Hematopoietic multipotent progenitor cell treated with erythropoietin and hydrocortisone succinate and interleukin-3 and kit ligand, for 6 days (in vitro differentiated cells): ENCODE measurements around the gene DKC1.

Source experiments
- DNase-seq: peaks from one replicate; pipeline ENCODE4 v3.0.0-alpha.2; 2015

DKC1 gene

DNA sequence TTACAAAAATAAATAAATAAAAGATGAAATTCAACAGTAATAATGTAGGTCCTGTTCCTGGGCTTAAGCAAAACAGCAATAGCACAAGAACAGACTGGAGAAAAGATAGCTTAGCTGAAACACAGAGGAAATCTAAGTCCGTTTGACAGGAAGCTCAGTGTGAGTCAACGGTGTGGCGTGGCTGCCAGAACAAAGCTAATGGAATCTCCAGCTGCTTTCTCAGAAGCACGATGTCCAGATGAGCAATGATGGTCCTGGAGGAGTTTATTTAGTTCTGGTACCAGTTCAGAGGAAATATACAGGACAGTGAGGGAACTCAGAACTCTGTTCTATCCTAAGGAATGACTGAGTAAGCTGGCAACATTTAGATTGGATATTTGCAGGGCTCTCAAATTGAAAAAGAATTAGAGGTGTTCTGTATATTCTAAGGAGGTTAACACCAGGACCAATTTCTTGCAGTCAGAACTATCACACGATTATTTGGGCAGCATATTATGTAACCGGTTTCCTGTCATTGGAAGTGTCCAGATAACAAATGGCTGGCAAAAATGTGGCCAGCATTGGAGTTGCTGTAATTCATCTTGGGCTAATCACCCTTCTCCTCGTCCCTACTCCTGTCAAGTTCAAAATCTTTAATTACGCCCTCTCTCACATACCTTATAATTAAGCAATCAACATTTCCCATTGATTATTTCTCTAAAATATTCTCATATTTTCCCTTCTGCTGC, 24.5 kb upstream of the DKC1 start:
- DNase-seq = peak; percentile 33

DNA sequence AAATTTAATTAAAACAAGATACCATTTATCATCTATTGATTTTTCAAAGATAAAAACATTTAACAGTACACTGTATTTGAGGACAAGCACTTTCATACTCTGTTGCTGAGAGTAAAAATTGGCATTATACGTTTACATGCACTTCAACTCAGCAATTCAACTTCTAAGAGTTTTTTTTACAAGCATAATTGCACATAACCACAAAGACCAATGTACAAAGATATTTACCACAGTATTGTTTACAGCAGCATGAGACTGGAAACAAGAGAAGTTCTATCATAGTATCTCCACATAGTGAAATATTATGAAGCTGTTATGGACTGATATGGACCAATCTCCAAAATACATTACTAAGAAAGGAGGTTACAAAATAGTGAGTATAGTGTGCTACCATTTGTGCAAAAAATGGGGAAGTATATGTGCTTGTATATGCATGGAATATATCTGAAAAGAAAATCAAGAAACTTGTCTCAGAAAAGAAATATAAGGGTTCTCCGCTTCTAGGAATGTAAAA, 22.7 kb upstream of the DKC1 start:
- peak; percentile 59 for DNase-seq

DNA sequence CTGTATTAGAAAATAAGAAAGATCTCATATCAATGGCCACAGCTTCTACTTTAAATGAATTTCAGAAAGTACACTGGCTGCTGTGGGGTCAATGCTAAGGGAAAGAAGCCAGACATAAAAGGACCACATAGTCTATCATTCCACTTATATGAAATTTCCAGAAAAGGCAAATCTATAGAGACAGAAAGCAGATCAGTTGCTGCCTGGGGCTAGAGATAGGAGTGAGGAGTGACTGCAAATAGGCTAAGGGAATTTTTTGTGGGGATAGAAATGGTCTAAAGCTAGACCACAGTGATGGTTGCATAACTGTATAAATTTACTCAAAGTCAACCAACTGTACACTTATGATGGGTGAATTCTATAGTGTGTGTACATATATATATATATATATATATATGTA, 20.1 kb upstream of the DKC1 start:
- DNase-seq = peak; percentile 37

DNA sequence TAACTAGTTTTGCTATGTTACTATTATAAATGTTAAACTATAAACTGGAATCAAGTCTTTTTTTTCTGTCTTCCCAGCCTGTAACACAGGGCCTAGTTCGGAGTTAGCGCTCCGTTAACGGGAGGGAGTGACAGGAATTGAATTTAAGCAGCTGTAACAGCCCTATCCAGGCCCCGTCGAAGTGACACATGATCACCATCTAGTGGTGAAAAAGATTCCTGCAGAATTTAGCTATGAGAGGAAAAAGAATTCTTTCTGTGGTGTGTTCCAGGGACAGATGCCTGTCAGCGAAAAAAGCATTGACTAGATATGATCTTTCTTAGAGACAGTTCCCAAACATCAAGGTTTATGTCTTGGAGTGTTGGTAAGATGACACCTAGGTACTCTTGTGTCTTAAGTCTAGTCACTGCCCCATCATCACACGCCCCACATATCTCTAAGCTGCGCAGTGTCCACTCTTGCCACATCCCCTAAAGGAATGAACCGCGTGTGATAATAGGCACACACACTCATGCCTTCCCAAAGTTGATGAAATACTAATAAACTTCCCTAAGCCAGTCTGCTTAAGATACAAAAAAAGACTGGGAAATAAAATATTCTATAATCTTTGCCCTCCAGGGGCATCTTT, 13.8 kb upstream of the DKC1 start:
- peak; percentile 81 for DNase-seq

DNA sequence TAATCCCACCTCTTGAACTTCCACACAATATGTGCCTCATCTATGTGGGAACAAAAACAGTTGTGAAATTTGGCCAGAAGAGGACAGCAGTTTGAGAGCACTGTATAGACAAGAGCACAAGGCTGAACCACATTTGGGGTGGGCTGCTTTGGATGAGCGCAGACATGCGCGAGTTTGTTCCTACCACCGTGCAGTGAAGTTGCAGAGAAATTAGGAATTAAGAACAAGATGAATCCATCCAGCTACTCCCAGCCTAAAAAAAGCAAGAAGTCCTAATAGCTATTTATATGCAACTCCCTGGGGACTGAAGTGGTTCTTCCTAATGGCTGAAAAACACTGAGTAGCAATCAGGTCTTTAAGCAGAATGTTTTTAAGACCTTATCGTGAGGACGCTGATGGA, 12.8 kb upstream of the DKC1 start:
- peak; percentile 57 for DNase-seq

DNA sequence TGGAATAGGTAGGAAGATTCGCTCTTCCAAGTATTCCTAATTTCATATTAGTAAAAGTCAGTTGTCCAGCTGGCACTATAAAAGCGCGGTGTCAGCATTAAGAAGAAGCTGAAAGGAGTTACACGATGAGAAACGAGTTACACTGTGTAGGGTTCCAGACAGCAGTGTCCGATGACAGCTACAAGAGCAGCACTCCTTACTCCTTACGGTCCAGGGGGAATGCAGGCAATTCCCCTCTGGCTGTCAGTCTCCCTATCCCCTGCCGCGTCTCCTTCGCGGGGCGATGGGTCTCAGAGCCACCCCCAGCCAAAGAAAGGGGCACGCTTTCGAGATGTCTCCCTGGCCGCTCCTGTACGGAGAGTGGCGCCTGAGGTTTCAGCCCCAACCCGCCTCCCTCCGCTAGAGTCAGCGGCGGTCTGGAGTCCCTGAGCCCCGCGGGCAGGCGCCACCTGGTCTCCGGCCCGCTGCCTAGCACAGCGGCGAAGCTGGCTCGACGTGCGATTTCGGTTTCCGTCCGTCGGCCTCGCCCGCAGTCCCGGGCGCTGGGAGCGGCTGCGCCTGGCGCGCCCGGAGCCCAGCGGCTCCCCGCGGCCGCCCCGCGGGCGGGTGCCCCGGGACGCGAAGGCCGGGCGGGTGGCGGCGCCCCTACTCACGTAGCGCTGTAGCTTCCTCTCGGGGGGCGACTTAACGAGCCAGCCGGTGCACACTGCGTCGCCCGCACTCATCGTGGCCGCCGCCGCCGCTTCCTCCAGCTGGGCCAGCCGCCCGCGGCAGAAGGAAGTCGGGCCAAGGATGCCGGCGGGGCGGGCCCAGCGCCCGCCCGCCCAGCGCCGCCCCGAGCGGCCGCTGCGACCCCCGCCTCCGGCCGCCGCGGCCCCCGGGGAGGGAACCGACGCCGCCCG, 12.1 kb upstream of the DKC1 start, which contains the start of gene GAB3:
TSS of gene GAB3 (minus strand) at position 777 of the 902 bp plus-strand sequence. CDS start at position 725, 52 bp downstream.
- DNase-seq = peak; percentile 46

DNA sequence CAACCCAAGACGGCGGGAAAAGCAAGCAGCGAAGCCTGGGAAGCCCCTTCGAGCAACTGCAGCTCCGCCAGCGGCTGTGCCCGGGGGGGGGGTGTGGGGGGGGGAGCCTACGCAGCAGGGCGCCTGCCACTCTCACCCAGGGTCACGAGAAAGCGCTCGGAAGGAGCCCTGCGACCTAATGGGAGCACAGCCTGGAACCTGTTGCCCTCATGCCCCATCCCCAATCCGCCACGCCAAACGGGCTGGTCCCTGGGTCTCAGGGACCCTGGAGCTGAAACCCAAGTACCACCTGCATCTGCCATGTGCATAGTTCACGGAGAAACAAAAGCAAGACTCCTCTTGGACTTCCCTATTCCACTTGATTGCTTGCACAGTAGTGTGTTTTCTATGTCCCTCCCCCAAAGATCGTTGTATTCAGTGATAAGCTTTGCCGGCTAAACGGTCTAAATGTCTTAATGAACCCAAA, 11.4 kb upstream of the DKC1 start:
- peak; percentile 82 for DNase-seq

DNA sequence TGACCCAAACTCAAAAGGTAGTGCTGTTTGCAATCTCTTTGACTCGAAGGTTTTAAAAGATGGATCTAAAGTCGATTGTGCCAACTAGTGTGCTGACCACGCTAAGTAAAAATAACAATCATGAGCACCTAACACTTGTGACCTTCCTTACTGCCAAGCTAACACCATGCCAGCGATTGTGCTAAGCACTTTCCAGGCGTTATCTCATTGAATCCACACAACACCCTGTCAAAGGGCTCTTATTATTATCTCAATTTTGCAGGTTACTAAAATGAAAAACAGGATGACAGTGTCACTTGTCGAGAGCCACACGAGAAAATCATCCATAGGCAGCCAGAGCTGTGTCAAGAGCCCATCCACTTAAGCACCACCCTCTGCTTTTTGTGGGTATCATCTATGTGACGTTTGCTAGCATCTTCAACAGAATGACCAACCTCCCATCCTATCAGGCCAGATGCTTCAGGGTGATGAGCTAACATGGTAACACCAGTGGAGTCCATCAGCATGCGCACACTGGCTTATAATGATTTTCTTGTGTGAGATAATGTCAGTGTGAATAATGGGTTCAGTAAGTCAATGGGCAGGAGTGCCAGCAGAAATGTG, 10.9 kb upstream of the DKC1 start:
- DNase-seq = peak; percentile 91

DNA sequence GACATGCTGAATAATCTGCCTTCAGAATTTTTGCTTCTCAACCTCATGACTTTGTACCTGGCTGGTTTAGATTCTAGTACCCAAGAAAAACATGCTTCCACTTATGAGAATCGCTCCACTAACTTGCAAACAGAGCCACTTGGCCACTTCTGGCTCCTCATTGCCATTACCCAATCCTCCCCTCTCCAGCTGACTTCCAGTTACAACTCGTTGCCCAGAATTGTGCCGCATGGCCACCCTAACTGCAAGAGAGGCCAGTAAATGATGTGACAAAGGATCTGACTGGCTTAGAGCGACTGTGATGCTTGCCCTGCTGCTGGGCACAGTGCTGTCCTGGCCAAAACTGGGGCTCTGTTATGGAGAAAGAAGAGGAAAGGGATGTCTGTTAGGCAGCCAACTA, 4.0 kb upstream of the DKC1 start:
- no peak for DNase-seq

DNA sequence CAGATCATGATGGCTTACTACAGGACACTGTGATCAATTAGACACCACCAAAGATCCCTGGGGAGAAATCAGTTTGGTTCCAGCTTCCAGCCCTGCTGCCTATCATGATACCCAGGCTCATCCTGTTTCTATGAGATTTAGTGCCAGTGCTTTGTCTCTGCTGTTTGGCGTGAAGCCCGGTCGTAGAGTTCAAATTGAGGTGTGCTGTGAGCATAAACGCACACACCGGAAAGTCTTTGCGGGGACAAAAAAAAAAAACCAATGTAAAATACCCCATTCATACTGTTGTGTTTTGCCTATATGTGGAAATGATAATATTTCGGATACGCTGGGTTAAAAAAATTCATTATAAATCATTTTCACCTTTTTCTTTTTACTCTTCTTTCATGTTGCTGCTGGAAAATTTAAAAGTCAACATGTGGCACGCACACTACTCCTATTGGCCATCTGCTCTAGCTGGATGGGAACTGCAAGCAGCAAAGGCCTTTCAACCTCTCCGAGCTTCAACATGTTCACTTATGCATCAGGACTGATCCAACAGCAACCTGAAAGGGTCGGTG, 607 bp upstream of the DKC1 start:
- DNase-seq = peak; percentile 65

DNA sequence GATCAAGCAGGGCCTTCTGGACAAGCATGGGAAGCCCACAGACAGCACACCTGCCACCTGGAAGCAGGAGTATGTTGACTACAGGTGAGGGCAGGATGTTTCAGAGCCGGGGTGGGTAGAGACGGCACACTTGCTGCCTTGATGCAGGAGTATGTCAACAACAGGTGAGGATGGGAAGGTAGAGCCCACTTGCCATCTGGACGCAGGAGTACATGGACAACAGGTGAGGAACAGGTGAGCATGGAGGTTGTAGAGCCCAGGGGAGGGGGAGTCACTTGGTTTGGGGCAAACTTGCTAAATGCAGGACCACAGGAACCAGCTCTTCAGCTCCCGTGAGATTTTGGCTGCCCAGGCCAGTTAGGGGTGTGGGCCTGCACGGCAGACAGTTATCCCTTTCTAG, 12.0 kb downstream of the DKC1 start:
- DNase-seq = no peak

DNA sequence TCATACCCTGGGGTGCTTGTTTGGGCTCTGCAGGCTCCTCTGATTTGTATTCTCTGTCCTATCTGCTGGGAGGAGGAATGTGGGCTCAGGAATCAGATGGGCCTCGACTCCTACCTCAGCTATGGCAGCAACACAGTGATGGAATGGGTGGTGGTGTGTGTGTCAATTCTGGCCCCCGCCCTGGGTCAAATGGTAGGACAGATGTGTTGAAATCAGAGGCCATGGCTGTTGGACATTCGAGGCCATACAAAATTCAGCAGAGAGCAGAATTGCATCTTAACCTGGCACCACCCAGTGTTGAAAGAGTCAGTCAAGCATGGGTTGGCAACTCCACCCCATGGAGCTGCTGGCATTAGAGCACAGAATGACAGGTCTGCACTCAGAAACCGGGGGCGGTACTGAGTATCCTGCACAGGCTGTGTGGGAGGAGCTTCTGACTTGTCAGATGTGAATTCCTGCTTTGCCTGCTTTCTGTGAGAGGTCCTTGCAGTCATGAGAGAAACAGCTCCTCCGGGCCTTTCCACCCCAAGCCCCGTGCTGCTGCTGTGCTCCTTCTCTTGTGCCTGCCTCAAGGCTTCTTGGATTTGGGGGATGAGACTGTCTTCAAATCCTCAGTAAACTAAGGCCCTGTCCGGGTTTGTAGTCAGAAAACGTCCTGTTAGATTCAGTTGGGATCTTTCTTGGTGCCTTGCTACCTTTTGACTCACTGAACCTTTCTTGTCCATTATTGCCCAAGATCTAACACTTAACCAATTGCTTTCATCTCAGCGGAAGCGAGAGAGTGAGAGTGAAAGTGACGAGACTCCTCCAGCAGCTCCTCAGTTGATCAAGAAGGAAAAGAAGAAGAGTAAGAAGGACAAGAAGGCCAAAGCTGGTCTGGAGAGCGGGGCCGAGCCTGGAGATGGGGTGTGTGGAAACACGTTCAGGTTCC, 13.0 kb downstream of the DKC1 start:
- DNase-seq = peak; percentile 75

DNA sequence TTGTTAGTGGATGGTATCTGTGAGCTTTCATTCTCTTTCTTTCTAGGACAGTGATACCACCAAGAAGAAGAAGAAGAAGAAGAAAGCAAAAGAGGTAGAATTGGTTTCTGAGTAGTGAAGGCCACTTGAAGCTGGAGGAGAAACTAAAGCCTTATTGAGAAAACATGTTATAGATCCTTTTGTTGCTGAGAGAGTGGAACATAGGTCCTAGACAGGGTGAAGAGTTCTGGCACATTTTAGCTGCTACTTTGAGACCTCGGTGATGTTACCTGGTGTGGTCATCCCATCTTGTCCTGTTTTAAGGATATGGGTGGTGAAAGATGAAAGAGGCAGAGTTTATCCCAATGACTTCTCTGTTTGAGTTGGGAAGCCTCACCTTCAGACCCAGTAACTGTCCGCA, 14.1 kb downstream of the DKC1 start:
- no peak for DNase-seq

DNA sequence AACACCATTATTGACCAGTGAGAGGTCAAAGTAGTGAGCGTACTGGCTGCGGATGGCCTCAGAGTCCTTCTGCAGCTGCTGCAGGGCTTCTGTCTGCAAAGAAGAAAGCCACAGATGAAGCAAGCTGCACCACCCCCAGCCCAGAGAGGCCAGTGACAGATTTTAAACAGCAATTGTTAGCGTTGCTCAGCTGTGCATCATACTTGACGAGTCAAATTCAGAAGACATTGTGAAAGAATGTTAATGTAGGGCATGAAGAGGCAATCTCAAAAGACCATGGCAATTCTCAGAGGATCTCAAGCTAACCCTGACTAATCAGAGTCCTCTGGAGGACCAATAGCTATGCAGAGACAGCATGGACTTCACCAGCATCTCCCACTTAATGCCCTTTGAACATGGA, 16.6 kb downstream of the DKC1 start:
- no peak for DNase-seq

DNA sequence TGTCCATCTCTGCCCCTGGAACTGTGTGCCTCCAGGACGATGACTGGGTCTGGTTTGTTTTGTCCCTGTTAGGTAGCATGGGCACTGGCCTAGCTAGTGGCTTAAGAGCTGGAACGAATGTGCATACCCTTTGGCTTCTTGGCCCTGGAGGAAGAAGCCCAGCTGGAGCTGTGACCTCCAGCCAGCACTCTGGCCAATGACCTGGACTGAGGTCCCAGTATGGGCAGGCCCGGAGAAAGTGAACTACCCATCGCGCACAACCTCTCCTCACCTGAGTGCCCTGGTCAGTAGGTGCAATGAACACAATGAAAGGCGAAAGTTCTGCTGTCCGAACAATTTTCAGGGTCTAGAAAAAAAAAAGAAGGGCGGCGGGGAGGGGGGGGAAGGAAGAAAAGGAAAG, 18.3 kb downstream of the DKC1 start:
- DNase-seq = no peak

DNA sequence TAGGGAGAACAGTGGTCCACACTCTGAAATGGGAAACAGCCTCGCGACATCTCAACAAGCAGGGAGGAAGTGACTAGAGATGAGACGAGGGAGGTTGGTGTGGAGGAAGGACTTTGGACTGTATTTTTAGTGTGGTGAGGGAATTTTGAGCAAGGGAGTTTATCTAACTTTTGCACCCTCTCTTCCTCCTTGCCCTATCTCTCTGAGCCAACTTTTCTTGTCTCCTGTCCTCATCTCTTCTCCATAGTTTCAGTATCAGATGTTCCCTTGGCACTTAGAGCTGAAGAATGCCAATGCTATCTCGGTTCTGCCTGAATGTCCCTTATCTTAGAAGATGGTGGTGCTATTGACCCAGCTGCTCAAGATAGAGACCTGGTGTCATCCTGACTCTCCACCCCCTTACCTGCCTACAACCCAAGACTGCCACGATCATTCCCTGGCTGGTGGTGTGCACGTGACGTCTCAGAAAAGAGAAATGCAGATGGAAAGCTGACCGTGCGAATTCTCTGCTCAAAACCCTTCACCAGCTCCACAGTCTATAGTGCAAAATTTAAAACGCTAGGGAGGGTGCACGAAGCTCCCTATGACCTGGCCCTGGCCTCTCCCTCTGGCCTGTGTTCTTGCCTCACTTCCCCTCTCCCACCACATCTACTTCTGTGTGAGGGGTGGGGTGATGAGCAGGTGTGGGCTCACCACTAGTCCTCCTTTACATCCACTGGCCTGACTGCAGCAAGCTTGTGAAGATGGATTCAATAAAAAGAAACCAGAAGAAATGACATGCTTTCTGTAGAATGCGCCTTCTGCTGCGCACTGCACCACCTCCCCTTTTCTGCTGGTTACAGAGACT, 21.7 kb downstream of the DKC1 start:
- peak; percentile 75 for DNase-seq

DNA sequence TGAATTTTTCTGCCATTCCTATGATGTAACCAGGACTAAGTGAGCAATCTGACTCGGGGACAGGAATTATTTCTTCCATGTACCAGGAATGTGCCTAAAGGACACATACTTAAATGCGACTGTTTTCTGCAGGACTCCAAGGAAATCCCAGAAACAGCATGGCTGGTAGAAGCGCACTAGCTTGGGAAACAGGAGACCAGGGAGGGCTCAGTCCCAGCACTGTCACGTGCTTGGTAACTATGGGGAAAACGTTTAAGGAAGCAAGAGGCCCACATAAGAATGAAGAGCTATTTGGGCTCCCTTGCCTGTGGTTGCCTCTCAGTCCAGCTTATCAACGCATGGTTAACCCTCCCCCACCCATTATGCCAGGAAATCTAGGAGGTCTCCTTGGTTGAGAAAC, 23.1 kb downstream of the DKC1 start:
- peak; percentile 68 for DNase-seq

DNA sequence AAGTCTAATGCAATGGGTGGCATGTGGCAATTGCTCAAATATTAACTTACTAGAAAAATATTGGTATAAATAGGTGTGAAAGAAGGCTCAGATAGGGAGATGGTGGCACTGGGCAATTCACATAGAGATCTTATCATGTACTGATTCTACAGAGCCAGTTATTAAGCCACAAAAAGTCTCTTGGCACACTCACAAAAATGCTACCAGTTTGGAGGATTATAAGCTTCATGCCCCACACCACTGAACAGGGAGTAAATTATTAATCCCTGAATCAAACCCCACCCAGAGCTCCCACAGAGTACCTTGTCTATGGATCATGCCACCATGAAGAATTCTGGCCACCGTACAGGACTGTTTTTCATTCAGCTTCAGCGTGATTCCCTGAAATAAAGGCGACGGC, 28.8 kb downstream of the DKC1 start:
- DNase-seq = no peak

DNA sequence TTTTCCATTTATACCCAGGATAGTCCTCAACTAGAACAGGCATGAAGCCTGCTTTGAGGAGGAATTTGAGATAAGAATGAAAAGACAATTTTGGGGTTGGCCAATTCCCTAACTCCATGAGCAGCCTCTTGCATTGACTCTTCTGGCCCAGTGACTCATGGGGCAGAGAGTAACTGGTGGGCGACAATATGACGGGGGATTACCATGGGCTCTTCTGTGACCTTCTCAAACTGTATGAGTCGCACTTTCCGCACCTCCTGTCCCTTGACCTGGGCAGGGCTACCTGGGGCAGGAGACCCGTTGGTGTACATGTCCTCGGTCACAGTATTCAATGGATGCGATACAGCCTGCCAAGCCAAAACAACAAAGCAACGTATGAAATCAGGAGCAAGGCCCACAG, 29.3 kb downstream of the DKC1 start:
- DNase-seq = no peak

DNA sequence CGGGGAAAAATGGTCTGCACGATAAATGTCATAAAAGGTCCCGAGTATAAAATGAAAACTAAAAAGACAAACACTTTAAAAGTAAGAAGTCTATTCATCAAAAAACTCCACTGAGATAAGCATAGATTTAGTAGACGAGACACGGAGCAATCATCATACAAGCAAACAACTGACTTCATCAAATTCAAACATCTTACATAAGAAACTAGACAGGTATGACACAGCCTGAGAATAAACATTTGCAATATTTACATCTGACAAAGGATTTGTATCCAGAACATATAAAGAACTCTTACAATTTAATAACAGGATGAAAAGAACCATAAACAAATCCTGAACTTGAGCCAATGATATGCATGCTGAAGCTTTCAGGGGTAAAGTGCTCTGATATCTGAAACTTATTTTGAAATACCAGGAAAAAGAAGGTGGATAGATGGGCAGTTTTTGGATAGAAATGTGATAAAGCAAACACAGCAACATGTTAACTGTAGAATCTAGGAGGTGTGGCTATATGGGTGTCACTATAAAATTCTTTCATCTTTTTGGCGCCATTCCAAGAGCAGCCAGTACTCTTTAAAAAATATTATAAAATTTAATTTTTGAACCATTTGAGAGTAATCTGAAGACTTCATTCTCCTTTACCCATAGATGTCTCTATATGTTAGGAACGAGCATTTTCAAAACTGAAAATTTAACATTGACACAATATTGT, 30.6 kb downstream of the DKC1 start:
- peak; percentile 63 for DNase-seq
